ENCODE results near the gene LIMS4.
"Not testable (repeated sequence)": the region's sequence is repeated elsewhere in the genome, so short reads cannot be mapped to it uniquely, and the experiment has no call there.

GRCh38 chr2:110401001-110401618 lies 71.5 kb downstream of the LIMS4 start:
- TF ChIP-seq MAX (IDR thresholded peaks at IDR 0.05); POLR2AphosphoS5 (IDR thresholded peaks at IDR 0.05; ENCODE audit: low read depth, low read length); CHD2 (IDR thresholded peaks at IDR 0.05; ENCODE audit: low read length): not testable (repeated sequence)

Measured in H1 (cell line).